WTC11 (cell line): ENCODE measurements around the gene CIBAR2. TPM values are rescaled to one million over a fixed set of nuclear protein-coding genes. Genes with fewer than 3 reads are reported as not detected.

Experiments used
- ATAC-seq: fragments of 200-7000 bp; cut with Tn5 transposase; 2 replicates; pipeline ENCODE4 v1.10.0; 2021; ENCODE audit warnings: mild to moderate bottlenecking, moderate library complexity
- CTCF ChIA-PET: fragments of 300-600 bp; sonication (Branson Sonifier 250); formaldehyde crosslinking; loops from one replicate; lab custom pipeline; 2021; ENCODE audit warnings: antibody characterized with exemption; lab: Charles Lee
- POLR2A ChIA-PET: fragments of 350-600 bp; sonication (Branson Sonifier 250); formaldehyde crosslinking; loops from one replicate; lab custom pipeline; 2021; ENCODE audit warnings: antibody characterized with exemption; lab: Charles Lee
- DNase-seq: peaks from one replicate; pipeline ENCODE4 v3.0.0; 2021; ENCODE audit warnings: low spot score
- H3K27ac Mint-ChIP-seq: 2 replicates; pipeline ENCODE4 v1.8.0; 2021; ENCODE audit warnings: mixed read lengths
- H3K27me3 Mint-ChIP-seq: 2 replicates; pipeline ENCODE4 v1.8.0; 2021; ENCODE audit warnings: low read depth, mild to moderate bottlenecking, moderate library complexity, mixed read lengths
- H3K36me3 Mint-ChIP-seq: 2 replicates; pipeline ENCODE4 v1.8.0; 2021; ENCODE audit warnings: mixed read lengths
- H3K4me1 Mint-ChIP-seq: 2 replicates; pipeline ENCODE4 v1.8.0; 2022; ENCODE audit warnings: mixed read lengths
- H3K4me3 Mint-ChIP-seq: 2 replicates; pipeline ENCODE4 v1.8.0; 2021; ENCODE audit warnings: mild to moderate bottlenecking, moderate library complexity, mixed read lengths
- H3K9me3 Mint-ChIP-seq: 2 replicates; pipeline ENCODE4 v1.8.0; 2021; ENCODE audit warnings: mixed read lengths
- E2F5 ChIP-seq: sonication (generic); formaldehyde crosslinking; IDR thresholded peaks from 2 replicates; pipeline ENCODE4 v1.8.1; 2022; ENCODE audit warnings: mild to moderate bottlenecking, moderate library complexity, missing genetic modification reagents
- ERG ChIP-seq: fragments of 250-450 bp; sonication (Bioruptor Pico); IDR thresholded peaks from 2 replicates; pipeline ENCODE4 v1.8.0; 2021; ENCODE audit warnings: mild to moderate bottlenecking
- ETV6 ChIP-seq: sonication (generic); formaldehyde crosslinking; IDR thresholded peaks from 2 replicates; pipeline ENCODE4 v1.8.1; 2022; ENCODE audit warnings: mild to moderate bottlenecking, missing genetic modification reagents
- HMGXB4 ChIP-seq: sonication (generic); formaldehyde crosslinking; IDR thresholded peaks from 2 replicates; pipeline ENCODE4 v1.8.1; 2023; ENCODE audit warnings: mild to moderate bottlenecking, moderate library complexity, missing genetic modification reagents
- MYBL2 ChIP-seq: sonication (generic); formaldehyde crosslinking; IDR thresholded peaks from 2 replicates; pipeline ENCODE4 v1.8.1; 2023; ENCODE audit warnings: mild to moderate bottlenecking, moderate library complexity, missing genetic modification reagents
- NFATC4 ChIP-seq: fragments of 250-450 bp; sonication (Bioruptor Pico); IDR thresholded peaks from 2 replicates; pipeline ENCODE4 v1.9.0; 2021; ENCODE audit warnings: mild to moderate bottlenecking
- NR1H2 ChIP-seq: sonication (generic); formaldehyde crosslinking; IDR thresholded peaks from 2 replicates; pipeline ENCODE4 v1.9.0; 2021; ENCODE audit warnings: mild to moderate bottlenecking, moderate library complexity, missing genetic modification reagents
- NR2C2 ChIP-seq: sonication (generic); formaldehyde crosslinking; IDR thresholded peaks from 2 replicates; pipeline ENCODE4 v1.8.0; 2022; ENCODE audit warnings: mild to moderate bottlenecking, missing genetic modification reagents
- OVOL2 ChIP-seq: fragments of 250-450 bp; sonication (Bioruptor Pico); IDR thresholded peaks from 2 replicates; pipeline ENCODE4 v1.9.0; 2021; ENCODE audit warnings: mild to moderate bottlenecking, borderline replicate concordance
- PRDM15 ChIP-seq: sonication (generic); formaldehyde crosslinking; IDR thresholded peaks from 2 replicates; pipeline ENCODE4 v1.8.0; 2022; ENCODE audit warnings: missing genetic modification reagents
- RELA ChIP-seq: sonication (generic); formaldehyde crosslinking; IDR thresholded peaks from 2 replicates; pipeline ENCODE4 v1.8.1; 2022; ENCODE audit warnings: missing genetic modification reagents, mild to moderate bottlenecking, borderline replicate concordance
- USF2 ChIP-seq: sonication (generic); formaldehyde crosslinking; IDR thresholded peaks from 2 replicates; pipeline ENCODE4 v1.8.1; 2023; ENCODE audit warnings: mild to moderate bottlenecking, missing genetic modification reagents, moderate library complexity
- total RNA-seq: library from RNA; stranded (reverse); gene quantifications from 3 replicates; pipeline ENCODE4 v1.2.3, GENCODE V29; 2021
- TF ChIP-seq, protein P1 (sequence below): fragments of 250-450 bp; sonication (Bioruptor Pico); IDR thresholded peaks from 2 replicates; pipeline ENCODE4 v1.9.0; 2021; ENCODE audit warnings: mild to moderate bottlenecking
- TF ChIP-seq, protein P2 (sequence below): sonication (generic); formaldehyde crosslinking; IDR thresholded peaks from 2 replicates; pipeline ENCODE4 v1.8.0; 2022; ENCODE audit warnings: mild to moderate bottlenecking, missing genetic modification reagents
- TF ChIP-seq, protein P3 (sequence below): sonication (generic); formaldehyde crosslinking; IDR thresholded peaks from 2 replicates; pipeline ENCODE4 v1.8.1; 2023; ENCODE audit warnings: mild to moderate bottlenecking, missing genetic modification reagents
- TF ChIP-seq, protein P4 (sequence below): fragments of 200-600 bp; IDR thresholded peaks from 2 replicates; pipeline ENCODE4 v1.8.0; 2022; ENCODE audit warnings: antibody characterized with exemption
- TF ChIP-seq, protein P5 (sequence below): sonication (generic); formaldehyde crosslinking; IDR thresholded peaks from 2 replicates; pipeline ENCODE4 v1.8.1; 2023; ENCODE audit warnings: mild to moderate bottlenecking, missing genetic modification reagents, borderline replicate concordance

The CIBAR2 gene
- total RNA-seq, 1 experiment from 2014 or later: not detected

DNA sequence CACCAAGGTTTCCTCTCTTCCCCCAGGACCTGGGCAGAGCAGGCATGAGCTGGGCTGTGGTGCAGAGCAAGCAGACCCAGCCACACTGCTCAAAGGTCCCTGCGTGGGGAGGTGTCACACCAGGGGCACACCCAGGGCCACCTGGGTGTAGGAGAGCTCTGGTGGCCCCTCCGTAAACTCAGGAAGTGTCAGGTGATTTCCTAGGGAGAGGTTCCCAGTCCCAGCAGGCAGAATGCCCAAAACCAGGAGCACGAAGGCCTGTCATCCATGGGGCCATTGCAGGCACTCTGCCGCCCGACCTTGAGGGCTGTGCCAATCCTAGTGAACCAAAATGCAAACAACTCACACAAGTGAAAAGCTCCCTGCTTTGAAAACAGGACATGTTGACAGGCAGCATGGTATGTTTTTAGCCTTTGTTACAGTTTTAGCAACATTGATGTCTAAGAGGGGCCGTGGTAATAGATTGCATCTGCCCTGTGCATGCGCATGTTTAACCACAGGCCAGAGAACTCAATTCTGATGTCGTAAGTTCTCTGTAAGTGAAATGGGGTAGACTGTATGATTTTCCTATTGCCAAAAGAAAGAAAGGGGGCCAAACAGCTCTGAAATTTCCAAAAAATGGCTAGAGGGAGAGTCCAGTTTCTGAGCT, 21.3 kb downstream of the CIBAR2 start:
- H3K4me1 Mint-ChIP-seq: peaks cover 16% of the 10 kb centered on the region
- no peak overlapping the region for H3K4me3 Mint-ChIP-seq
- no peak for TF ChIP-seq NR1H2
- TF ChIP-seq, protein P1, sequence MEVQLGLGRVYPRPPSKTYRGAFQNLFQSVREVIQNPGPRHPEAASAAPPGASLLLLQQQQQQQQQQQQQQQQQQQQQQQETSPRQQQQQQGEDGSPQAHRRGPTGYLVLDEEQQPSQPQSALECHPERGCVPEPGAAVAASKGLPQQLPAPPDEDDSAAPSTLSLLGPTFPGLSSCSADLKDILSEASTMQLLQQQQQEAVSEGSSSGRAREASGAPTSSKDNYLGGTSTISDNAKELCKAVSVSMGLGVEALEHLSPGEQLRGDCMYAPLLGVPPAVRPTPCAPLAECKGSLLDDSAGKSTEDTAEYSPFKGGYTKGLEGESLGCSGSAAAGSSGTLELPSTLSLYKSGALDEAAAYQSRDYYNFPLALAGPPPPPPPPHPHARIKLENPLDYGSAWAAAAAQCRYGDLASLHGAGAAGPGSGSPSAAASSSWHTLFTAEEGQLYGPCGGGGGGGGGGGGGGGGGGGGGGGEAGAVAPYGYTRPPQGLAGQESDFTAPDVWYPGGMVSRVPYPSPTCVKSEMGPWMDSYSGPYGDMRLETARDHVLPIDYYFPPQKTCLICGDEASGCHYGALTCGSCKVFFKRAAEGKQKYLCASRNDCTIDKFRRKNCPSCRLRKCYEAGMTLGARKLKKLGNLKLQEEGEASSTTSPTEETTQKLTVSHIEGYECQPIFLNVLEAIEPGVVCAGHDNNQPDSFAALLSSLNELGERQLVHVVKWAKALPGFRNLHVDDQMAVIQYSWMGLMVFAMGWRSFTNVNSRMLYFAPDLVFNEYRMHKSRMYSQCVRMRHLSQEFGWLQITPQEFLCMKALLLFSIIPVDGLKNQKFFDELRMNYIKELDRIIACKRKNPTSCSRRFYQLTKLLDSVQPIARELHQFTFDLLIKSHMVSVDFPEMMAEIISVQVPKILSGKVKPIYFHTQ: no peak
- TF ChIP-seq NFATC4 (CRISPR knock-in tag): no peak
- TF ChIP-seq HMGXB4 (CRISPR knock-in tag): no peak
- TF ChIP-seq MYBL2 (CRISPR knock-in tag): no peak
- no peak for TF ChIP-seq RELA (CRISPR knock-in tag)
- TF ChIP-seq PRDM15 (CRISPR knock-in tag): no peak
- no peak for TF ChIP-seq OVOL2 (CRISPR knock-in tag)
- TF ChIP-seq ERG (CRISPR knock-in tag): no peak
- TF ChIP-seq, protein P2, sequence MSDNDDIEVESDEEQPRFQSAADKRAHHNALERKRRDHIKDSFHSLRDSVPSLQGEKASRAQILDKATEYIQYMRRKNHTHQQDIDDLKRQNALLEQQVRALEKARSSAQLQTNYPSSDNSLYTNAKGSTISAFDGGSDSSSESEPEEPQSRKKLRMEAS (CRISPR knock-in tag): no peak
- TF ChIP-seq, protein P3, sequence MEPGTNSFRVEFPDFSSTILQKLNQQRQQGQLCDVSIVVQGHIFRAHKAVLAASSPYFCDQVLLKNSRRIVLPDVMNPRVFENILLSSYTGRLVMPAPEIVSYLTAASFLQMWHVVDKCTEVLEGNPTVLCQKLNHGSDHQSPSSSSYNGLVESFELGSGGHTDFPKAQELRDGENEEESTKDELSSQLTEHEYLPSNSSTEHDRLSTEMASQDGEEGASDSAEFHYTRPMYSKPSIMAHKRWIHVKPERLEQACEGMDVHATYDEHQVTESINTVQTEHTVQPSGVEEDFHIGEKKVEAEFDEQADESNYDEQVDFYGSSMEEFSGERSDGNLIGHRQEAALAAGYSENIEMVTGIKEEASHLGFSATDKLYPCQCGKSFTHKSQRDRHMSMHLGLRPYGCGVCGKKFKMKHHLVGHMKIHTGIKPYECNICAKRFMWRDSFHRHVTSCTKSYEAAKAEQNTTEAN (CRISPR knock-in tag): no peak
- TF ChIP-seq, protein P4, sequence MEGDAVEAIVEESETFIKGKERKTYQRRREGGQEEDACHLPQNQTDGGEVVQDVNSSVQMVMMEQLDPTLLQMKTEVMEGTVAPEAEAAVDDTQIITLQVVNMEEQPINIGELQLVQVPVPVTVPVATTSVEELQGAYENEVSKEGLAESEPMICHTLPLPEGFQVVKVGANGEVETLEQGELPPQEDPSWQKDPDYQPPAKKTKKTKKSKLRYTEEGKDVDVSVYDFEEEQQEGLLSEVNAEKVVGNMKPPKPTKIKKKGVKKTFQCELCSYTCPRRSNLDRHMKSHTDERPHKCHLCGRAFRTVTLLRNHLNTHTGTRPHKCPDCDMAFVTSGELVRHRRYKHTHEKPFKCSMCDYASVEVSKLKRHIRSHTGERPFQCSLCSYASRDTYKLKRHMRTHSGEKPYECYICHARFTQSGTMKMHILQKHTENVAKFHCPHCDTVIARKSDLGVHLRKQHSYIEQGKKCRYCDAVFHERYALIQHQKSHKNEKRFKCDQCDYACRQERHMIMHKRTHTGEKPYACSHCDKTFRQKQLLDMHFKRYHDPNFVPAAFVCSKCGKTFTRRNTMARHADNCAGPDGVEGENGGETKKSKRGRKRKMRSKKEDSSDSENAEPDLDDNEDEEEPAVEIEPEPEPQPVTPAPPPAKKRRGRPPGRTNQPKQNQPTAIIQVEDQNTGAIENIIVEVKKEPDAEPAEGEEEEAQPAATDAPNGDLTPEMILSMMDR: no peak
- TF ChIP-seq USF2 (CRISPR knock-in tag): no peak
- TF ChIP-seq, protein P5, sequence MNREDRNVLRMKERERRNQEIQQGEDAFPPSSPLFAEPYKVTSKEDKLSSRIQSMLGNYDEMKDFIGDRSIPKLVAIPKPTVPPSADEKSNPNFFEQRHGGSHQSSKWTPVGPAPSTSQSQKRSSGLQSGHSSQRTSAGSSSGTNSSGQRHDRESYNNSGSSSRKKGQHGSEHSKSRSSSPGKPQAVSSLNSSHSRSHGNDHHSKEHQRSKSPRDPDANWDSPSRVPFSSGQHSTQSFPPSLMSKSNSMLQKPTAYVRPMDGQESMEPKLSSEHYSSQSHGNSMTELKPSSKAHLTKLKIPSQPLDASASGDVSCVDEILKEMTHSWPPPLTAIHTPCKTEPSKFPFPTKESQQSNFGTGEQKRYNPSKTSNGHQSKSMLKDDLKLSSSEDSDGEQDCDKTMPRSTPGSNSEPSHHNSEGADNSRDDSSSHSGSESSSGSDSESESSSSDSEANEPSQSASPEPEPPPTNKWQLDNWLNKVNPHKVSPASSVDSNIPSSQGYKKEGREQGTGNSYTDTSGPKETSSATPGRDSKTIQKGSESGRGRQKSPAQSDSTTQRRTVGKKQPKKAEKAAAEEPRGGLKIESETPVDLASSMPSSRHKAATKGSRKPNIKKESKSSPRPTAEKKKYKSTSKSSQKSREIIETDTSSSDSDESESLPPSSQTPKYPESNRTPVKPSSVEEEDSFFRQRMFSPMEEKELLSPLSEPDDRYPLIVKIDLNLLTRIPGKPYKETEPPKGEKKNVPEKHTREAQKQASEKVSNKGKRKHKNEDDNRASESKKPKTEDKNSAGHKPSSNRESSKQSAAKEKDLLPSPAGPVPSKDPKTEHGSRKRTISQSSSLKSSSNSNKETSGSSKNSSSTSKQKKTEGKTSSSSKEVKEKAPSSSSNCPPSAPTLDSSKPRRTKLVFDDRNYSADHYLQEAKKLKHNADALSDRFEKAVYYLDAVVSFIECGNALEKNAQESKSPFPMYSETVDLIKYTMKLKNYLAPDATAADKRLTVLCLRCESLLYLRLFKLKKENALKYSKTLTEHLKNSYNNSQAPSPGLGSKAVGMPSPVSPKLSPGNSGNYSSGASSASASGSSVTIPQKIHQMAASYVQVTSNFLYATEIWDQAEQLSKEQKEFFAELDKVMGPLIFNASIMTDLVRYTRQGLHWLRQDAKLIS (CRISPR knock-in tag): no peak
- no peak for TF ChIP-seq ETV6 (CRISPR knock-in tag)
- TF ChIP-seq E2F5 (CRISPR knock-in tag): no peak
- TF ChIP-seq NR2C2 (CRISPR knock-in tag): no peak

More for the DNA sequence above, 21.3 kb downstream of the CIBAR2 start:
- Mint-ChIP-seq H3K27me3 (peaks cover 8% of the 10 kb centered on the region), H3K27ac (no peak overlapping the region), H3K36me3 (no peaks in the 10 kb centered on the region), H3K9me3 (no peaks in the 10 kb centered on the region)
- ChIA-PET POLR2A (no interaction called here), CTCF (interaction anchor here (1.1 to 1.5 kb wide), 3 partner anchors 13 to 33 kb away, joined by 4 to 8 read pairs (median 5); no protein-coding TSS in a partner anchor)
- DNase-seq (no peak), ATAC-seq (no peak)
